Measurements from ENCODE around the gene WDR82. TPM values are rescaled to one million over a fixed set of nuclear protein-coding genes. Genes with fewer than 3 reads are reported as not detected.

Gene WDR82
- total and polyA plus RNA-seq, 10 of the 15 experiments (the other 5 are each of a cell fraction or from before 2014, with no cell fraction given): 10.1 to 82.4 (median 48.7) TPM

DNA sequence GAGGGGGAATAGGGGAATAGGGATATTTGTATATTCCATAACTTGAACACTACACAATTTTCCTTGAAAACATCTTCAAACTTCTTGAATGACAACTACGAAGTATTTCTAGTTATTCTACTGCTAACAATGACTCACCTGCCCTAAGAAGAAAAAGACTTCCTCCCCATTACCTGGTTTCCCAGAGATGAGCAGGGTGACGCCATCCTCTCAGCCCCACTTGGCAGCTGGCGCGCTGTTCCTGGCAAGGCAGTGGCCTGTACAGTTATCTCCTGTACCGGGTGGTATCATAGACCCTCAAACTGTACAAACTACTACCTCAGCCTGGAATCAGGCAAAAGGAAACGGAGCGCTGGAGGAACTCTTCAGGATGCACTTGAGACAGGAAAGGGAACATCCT is 10.4 kb downstream of the WDR82 start (continued):
- no peak for TF ChIP-seq ZBTB4 (CRISPR knock-in tag; IDR thresholded peaks at IDR 0.05)

- DNase-seq (ENCODE audit: low read depth, low spot score) (no peak), FAIRE-seq (no peak), ATAC-seq (no peak)
- WGBS (ENCODE audit: insufficient coverage, insufficient replicate concordance, low lambda C conversion rate, missing lambda C conversion rate): 100% methylated on average over 2 of the region's 6 CpGs
- in situ Hi-C loops (cut with MboI) (no loop called here), intact Hi-C loops (cut with micrococcal nuclease; ENCODE audit: unreplicated experiment) (no loop called here)
- H3K4me1 ChIP-seq (ENCODE audit: control insufficient read depth, insufficient read depth, low read length): peaks cover 8% of the 10 kb centered on the region
- H4K20me1 ChIP-seq (ENCODE audit: control insufficient read depth, insufficient read depth): no peaks in the 10 kb centered on the region
- ChIA-PET SMC1A (ENCODE audit: uncharacterized antibody, unreplicated experiment) (no interaction called here), POLR2A (no interaction called here), RAD21 (ENCODE audit: unreplicated experiment) (no interaction called here), CTCF (no interaction called here)
- TF ChIP-seq, protein P1, sequence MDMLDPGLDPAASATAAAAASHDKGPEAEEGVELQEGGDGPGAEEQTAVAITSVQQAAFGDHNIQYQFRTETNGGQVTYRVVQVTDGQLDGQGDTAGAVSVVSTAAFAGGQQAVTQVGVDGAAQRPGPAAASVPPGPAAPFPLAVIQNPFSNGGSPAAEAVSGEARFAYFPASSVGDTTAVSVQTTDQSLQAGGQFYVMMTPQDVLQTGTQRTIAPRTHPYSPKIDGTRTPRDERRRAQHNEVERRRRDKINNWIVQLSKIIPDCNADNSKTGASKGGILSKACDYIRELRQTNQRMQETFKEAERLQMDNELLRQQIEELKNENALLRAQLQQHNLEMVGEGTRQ (IDR thresholded peaks at IDR 0.05; ENCODE audit: borderline replicate concordance, low read depth, low read length): no peak
- peak; percentile 36; the same call in 1 of the 2 replicates for TF ChIP-seq ZBTB33 (IDR thresholded peaks at IDR 0.05)
- no peak for TF ChIP-seq CEBPB (IDR thresholded peaks at IDR 0.05; ENCODE audit: borderline replicate concordance in 1 of 2, low read depth in 2 of 2, low read length in 2 of 2)
- no peak overlapping the region for H3K4me3 ChIP-seq
- no peak overlapping the region for H3K9ac ChIP-seq (ENCODE audit: control insufficient read depth, insufficient read depth, low read length)
- peaks cover 24% of the 10 kb centered on the region for H3K79me2 ChIP-seq (ENCODE audit: control insufficient read depth, insufficient read depth, low read length)
- no peak overlapping the region for H3K4me2 ChIP-seq (ENCODE audit: control insufficient read depth, insufficient read depth)
- H3K9me3 ChIP-seq (replicated peaks; ENCODE audit: control insufficient read depth, insufficient read depth, low read length): no peaks in the 10 kb centered on the region
- peaks cover 13 to 43% of the 10 kb centered on the region in 2 experiments for H3K36me3 ChIP-seq (ENCODE audit: control insufficient read depth in 2 of 2, insufficient read depth in 2 of 2, low read length in 1 of 2)
- no peaks in the 10 kb centered on the region for H3K27me3 ChIP-seq (replicated peaks in 1 of 2; ENCODE audit: control insufficient read depth in 2 of 2, insufficient read depth in 2 of 2, low read length in 1 of 2)
- H2AFZ ChIP-seq (ENCODE audit: control insufficient read depth, low read depth, low read length): no peak overlapping the region
- BruUV-seq (replicated peaks): no TSS peak
- no peak overlapping the region for H3K27ac ChIP-seq (ENCODE audit: control insufficient read depth, insufficient read depth)
Observed at GRCh38 chr3:52265387-52265786, 13.1 kb downstream of the WDR82 start.
